DMS 273 (cell line): ENCODE data around the gene RBM38.
A peak's percentile ranks its signal among the peaks of the same experiment; 100 is the strongest.

ENCODE experiments used
- DNase-seq: peaks from one replicate; lab custom pipeline; 2025; ENCODE audit not compliant: unreplicated experiment; lab: John Stamatoyannopoulos, UW

The RBM38 gene

DNA sequence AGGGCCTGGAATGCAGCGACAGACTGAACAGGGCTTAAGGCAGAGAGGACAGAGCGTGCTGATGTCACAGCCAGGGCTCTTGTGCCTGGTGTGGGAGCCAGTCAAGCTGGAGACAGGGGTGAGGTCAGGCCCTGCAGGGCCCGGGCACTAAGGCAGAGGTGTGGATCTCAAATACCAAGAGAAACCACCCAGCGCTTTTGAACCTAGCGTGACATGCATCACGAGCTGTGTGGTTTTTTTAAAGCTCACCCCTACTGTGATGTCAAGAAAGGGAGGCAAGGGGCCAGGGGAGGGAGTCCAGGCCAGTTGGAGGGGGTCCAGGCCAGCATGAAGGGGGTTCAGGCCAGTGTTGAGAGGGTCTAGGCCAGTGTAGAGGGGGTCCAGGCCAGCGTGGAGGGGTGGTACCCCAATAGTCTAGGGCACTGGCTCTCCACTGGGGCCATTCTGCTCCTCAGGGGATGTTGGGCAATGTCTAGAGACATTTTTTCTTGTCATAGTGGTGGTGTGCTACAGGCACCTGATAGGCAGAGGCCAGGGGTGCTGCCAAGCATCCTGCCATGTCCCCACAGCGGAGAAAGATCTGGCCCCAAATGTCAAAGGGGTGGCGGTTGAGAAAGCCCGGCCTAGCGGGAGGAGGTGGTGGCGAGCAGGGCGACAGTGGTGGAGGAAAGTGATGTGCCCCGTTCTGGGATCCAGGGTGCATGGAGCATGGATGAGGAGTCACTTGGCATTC, 42.6 kb downstream of the RBM38 start:
- peak; percentile 29 for DNase-seq

DNA sequence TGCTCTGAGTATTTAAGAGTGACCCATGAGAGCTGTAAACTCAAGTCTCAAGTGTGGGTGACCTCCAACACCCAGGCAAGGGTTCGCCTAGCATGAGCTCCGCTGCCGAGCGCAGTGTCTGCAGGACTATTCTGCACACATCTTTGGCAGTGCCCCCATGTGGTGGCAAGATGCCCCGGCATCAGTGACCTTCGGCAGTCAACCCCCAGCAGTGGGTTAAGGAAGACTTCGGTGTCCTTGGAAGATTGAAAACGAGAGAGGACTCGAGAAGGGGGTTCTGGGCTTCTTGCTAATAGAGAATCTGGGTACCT, 43.1 kb downstream of the RBM38 start:
- peak; percentile 24 for DNase-seq

DNA sequence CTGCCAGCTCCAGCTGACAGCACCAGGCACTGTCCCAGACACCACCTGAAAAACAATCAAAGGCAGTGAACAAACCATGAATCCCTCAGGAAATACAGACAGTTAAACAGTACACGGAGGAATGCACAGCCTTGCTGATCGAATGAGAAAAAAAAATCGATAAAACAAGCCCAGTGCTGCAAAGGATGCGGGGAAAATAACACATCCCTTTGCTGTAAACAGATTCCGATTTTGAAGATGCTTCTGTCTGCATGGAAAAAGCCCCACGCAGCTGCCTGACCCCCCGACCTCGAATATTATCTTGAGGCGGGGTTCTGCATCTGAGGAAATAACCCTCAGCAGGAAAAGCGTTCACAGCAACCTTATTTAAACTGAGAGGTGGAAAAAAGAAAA, 43.9 kb downstream of the RBM38 start:
- no peak for DNase-seq

DNA sequence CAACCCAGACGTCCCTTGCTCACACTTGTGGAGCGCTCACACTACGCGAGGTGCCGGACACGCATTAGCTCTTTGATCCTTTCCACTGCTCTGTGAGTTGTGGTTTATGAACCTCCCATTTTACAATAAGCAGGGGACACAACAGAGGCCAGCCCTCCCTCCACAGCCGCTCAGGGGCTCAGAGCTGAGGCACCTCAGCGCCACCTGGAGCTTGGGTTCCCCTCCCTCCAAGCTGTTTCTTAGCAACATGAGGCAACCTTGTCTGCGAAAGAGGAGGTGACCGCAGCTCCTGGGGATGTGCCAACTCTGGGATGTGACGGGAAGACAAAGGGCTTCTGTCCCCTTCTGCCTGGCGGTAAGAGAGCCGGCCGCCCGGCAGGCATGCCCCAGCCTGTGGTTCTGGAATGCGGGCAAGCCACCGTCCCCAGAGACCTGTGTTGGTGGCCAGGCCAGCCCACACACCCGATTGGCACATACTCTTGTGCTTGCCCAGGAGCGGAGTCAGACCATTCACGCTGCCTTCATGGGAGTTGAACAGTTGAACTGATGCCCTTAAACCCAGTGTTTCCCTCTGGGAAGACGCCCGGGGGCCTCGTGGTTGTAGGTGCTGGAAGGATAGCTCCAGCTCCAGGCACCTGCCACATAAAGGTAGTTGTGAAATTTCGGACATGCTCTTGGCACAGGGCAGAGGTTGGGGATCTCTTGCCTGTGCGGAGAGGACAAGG, 44.5 kb downstream of the RBM38 start:
- peak; percentile 90 for DNase-seq

DNA sequence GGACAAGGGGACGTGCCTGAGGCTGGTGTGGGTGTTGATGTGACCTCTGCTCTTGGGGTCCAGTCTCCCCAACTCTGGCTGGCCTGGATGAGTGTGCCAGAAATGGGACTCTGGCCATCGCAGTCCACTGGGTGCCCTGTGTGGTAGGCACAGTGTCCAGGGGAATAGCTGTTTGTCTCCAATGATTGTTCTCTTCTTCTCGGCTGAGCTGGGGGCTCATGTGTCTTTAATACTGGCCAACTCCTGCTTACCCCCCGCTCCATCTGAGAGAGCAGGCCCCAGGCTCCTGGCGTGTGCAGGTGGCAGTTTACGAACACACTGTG, 45.0 kb downstream of the RBM38 start:
- DNase-seq: no peak

DNA sequence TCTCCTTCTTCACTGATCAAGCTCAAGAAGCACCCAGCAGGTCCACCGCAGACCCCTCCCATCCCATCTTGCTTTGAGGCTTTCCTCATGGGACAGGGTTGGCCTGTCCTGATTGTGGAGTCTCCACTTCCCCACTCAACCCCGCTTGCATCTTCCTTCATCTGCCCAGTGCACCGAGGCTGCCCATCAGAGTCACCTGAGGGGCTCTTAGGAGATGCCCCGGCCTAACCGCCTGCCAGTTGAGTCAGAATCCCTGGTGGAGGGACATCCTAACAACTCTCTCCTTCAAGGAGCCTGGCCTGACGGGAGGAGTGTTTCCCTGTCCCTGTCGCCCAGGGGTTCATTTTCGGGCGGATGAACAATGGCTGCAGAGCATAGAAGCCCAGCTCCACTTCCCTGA, 46.1 kb downstream of the RBM38 start:
- no peak for DNase-seq

DNA sequence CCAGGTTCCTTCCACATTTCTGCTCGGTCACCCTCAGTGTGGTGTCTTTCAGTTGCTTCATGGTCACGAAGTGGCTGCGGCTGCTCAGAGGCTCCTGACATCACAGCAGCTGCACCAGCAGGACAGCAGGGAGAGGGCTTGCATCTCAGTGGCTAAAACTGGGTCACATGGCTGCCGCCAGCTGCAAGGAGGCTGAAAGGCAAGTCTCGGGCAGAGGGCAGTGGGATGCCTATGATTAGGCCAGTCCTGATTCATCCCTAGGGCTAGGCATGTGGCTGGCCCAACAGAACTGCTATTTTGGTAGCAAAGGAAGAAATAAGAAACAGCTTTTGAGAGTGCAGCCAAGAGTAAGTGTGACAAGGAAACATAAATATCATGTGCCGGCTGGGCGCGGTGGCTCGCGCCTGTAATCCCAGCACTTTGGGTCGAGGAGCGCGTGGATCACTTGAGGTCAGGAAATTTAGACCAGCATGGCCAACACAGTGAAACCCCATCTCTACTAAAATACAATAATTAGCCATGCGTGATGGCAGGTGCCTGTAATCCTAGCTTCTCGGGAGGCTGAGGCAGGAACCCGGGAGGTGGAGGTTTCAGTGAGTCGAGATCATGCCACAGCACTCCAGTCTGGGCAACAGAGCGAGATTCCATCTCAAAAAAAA, 46.6 kb downstream of the RBM38 start:
- DNase-seq: no peak

DNA sequence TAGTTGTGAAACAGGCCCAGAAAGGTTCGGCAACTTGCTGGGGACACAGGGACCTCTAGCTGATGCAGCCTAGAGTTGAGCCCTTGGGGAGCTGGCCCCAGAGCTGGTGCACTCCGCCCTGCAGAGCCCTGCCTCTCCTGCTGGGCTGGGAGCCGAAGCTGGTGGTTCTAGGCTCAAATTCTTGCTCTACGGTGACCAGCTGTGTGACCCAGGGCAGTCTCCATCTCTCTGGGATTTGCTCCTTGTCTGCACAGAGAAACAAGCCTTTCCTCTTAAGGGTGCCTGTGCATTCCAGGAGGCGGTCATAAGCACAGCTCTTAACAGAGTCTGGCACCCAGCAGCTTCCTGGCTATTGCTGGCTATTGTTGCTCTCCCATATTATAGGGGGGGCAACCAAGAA, 47.4 kb downstream of the RBM38 start:
- peak; percentile 16 for DNase-seq

DNA sequence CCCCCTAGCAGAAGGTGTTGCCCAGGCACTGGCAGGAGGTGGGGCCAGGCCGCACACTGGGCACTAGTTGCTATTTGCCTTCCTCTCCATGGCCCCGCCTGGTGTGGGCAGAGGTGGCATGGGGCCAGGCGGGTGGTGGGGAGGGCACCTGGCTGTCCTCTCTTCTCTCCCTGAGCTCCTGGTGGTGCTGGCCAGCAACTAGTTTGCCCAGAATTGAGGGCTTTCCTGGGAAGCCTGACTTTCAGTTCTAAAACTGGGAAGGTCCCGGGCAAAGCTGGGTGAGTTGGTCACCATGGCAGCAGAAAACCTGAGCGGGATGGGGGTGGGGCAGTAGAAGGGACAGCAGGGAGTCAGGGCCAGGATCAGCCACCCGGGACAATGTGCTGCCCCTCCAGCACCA, 48.2 kb downstream of the RBM38 start:
- peak; percentile 80 for DNase-seq

DNA sequence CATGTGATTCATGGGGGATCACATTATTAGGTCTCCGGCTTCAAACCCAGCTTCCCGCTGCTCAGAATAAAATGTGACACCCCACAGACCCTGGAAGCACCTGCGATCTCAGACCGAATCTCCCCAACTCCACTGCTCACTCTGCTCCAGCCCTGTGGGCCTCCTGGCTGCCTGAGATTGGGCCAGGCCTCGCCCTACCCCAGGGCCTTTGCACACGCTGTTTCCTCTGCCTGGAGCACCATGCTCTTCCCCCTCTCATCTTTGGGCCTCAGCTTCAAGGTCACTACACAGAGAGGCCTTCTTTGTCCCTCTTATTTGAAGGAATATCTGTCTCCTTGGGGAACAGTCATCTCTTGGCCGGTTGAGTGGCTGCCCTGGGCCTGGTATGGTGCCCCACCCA, 48.8 kb downstream of the RBM38 start:
- DNase-seq: no peak

DNA sequence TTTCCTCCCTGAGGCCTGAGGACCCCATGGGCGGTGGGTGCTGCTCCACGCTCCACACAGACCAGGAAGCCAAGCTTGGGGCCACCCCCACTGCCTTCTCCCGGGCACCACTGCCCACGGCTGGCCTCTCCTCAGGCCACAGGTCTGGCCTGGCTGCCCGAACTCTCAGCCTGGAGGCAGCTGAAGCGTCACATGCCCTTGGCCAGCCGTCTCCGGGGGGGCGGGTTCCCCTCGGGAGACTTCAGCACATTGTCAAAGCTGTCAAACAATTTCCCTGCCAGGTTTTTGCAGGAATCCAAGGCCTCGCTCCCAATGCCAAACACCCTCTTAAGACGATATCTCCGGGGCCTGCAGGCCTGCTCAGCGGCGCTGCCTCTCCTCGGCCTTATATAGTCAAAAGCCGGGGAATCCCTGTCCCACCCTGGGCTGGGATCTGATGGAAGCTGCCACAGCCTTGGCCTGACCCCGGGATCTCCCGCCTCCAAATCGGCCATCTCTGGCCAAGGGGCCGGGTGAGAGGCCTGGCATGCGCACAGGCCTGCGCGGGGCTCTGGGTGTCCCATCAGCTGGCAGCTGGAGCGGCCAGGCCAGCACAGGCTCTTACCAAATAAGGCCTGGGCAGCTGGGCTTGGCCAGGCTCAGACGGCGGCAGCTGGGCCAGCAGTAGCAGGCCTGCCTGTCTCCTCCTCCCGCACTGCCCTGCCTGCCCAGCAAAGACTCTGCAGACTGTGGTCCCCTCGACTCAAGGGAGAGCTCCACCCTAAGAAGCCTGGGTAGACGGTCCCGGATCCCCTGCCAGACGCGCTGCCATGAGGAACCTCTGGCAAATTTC, 49.7 kb downstream of the RBM38 start:
- peak; percentile 97 for DNase-seq

DNA sequence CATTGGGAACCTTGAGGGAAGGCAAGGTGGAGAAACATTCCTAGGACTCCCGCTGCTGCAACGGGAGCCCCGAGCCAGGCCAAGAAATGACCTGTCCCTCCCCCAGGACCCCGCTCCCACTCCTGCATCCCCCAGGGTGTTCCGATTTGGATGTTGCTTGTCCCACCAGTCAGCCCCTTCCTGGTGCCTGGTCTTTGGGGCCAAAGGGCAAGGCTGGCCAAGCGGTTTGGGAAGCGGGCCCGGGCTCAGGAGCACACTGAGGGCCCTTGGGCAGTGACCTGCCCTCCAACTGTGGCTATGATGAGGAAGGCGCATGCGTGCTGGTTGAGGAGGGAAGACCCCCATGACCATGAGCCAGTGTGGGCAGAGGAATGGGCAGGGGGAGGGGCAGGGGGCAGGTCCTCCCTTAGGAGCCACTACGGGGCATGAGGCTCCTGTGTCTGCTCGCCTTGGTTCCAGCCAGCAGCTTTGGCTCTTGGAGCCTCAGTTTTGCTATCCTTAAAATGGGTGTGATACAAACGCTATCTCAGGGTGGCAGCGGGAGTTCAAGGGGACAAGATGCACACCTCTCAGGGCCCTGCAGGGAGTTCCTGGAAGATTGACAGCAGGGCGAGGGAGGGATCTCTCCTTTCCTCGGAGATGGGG, 50.4 kb downstream of the RBM38 start:
- DNase-seq: no peak

DNA sequence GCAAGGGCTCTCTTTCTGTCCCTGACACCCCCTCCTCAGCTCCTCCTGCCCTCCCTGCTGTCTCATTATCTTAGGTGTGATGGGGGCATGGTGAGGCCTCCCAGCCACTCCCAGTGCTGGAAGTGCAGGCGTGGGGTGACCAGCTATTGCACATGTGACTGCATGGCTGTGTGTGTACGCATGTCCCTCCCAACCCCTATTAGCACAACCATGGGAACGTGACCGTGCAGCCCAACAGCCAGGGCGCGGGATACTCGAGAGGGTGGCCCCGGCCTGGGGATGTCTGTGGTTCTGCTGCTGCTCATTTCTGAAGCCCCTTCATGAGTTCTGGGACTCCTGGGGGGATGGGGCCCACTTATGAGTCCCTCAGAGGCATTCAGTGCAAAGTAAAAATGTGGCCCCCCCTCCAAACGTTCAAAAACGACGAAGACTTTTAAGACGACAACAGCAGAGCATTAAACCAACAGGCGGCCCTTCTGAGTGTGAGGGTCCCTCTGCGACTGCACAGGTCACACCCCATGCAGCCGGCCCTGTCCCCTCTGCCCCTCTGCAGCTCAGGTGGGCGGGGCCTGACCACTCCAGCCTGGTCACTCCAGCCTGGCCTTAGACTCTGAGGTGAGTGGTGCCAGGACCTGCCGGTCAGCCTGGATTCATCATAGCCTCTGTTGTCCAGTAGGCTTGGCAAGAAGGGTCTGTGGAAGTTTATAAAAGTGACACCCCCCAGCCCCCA, 51.1 kb downstream of the RBM38 start:
- no peak for DNase-seq

DNA sequence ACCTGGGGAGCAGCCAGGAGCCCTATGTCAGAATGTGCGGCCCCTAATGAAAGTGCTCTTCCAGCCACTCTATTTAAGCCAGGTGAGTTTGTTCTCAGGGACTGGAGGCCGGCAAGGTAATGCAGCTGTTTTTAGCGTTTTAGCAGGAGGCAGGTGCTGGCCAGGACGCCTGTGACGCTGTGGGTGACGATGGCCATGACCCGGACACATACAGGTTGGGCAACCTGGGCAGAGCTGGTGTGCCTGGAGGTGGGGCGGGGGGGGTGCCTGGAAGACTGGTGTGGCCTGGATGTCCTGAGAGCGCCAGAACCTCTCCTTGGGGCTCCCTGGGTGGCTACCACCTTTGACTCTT, 51.7 kb downstream of the RBM38 start:
- DNase-seq: no peak

DNA sequence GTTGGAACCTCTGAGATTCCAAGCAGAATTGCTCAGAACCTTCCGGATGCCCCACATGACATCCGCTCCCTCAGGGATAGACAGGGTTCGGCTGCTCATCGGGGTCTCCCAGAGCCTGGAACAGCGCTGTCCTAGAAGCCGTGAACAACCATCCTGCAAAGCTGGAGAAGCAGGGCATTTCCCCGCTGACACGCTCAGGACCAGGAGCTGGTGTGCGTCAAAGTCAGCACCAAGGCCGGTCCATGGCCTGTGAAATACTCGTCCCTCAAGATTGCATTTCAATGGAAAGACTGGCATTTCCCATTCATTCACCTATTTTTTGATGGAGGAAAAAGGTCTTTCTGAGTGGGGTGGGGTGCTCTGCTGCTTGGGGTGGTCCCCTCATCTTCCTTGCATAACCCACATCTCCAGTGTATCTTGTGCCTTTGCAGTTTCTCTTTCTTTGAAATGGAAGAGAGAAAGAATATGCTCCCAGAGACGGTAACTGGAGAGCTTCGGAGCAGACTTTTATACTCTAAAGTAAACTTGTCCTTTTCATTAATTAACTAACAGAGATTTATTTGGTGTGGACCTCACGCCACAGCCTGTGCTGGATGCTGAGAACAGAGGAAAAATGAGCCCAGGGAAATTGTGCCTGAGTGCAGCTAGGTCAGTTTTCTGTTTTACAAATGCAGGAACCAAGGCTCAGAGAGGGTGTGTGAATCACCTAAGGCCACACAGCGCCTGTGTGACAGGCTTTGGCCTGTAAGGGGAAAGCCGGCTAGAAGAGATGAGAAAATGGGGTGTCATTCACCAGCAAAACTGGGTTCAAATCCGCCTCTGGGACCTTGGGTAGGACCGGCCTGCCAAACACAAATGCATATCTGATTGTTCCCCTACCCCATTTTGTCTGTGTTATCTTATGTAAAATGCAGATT, 52.4 kb downstream of the RBM38 start:
- DNase-seq: no peak

DNA sequence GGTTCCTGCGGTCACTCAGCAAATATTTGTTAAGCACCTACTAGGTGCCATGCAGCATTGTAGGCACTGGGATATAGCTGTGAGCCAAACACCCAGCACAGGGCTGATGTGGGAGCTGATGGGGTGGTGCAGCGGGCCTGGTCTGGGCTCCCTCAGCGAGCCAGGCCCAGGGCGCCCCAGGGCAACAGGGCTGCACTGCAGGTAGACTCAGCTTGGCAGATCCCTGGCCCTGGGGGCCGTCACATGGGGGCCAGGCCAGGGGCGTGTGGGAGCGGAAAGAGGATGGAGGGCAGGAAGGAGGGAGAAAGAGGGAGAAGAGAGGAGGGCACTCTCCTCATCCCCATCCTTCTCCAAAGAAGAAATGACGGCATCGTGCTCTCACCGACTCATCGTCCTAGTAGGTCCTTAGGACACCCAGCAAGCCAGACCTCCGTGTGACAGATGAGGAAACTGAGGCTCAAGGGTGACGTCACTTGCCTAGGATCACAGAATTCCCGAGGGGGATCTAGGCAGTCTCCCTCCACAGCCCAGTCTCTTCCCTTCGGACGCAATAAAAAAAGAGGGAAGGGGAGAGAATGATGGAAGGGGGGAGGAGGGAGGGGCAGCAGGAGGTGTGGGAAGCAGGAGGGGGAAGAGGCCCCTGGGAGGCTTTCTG, 53.3 kb downstream of the RBM38 start:
- DNase-seq: no peak

DNA sequence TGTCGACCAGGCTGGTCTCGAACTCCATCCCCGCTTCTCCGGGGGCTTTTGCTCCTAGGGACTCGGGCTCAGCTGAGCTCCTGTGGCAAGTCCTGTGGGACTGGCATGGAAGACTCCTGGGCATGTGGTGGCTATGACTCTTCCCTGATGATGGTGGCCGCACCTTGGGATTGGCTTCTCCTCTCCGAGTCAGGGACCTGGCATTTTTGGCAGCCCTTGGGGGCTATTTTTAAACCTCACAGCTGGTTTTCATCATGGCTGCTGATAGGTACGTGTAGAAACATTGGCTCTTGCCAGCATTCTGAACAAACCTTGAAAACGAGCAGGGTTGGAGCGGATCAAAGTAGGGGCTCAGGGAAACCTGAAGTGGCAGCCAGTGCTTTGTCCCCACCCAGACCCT, 54.1 kb downstream of the RBM38 start:
- peak; percentile 26 for DNase-seq

DNA sequence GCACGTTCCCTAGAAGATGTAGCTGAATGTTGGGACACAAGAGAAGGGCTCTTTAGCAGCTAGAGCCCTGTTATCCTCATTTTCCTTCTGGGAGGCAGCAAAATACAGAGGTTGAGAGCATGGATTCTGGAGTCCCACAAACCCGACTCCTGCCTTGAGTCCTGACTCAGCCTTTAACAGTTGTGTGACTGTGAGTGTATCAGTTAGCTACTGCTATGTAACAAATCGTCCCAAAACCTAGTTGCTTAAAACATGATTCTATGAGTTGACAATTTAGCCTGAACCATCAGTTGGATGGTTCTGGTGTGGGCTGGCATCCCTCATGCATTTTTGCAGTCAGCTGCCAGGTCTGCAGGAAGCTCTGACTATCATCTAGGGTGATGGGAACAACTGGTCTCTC, 54.6 kb downstream of the RBM38 start:
- no peak for DNase-seq

DNA sequence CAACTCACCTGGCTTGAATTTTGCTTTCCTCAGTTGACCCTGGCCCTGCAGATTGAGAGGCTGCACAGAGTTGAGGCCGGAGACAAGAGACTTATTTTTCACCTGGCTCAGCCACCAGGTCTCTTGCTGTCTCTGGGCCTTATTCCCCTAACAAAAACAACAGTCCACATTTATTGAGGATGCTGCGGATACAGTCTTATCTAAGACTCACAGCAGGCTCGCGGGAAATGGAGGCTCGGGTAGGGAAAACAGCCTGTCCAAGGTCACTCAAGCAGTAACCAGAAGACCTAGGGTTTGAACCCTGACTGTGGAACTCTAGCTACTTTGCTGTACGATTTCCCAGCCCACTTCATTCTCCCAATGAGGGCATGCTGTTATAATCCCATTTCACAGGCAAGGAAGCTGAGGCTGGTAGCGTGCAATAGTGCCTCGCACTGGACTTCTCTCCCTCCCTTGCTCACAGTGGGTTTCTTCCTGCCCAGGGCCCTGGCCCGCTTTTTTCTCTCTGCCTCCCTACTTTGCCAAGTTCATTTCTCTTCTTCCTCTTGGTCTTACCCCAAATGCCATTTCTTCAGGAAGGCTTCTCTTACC, 57.7 kb downstream of the RBM38 start:
- DNase-seq: no peak
